ENCODE results near the gene POC1B. TPM values are rescaled to one million over a fixed set of nuclear protein-coding genes. Genes with fewer than 3 reads are reported as not detected.

The POC1B gene
- total RNA-seq, 1 donor from 2014 or later, result 18.4 TPM

- TF ChIP-seq, protein P1, sequence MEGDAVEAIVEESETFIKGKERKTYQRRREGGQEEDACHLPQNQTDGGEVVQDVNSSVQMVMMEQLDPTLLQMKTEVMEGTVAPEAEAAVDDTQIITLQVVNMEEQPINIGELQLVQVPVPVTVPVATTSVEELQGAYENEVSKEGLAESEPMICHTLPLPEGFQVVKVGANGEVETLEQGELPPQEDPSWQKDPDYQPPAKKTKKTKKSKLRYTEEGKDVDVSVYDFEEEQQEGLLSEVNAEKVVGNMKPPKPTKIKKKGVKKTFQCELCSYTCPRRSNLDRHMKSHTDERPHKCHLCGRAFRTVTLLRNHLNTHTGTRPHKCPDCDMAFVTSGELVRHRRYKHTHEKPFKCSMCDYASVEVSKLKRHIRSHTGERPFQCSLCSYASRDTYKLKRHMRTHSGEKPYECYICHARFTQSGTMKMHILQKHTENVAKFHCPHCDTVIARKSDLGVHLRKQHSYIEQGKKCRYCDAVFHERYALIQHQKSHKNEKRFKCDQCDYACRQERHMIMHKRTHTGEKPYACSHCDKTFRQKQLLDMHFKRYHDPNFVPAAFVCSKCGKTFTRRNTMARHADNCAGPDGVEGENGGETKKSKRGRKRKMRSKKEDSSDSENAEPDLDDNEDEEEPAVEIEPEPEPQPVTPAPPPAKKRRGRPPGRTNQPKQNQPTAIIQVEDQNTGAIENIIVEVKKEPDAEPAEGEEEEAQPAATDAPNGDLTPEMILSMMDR (IDR thresholded peaks at IDR 0.05; ENCODE audit: insufficient read depth, low read length, poor library complexity, severe bottlenecking), result no peak
- Histone ChIP-seq H3K4me3 (ENCODE audit: low read depth, low read length) (no peak overlapping the region), H3K27me3 (ENCODE audit: control insufficient read depth, insufficient read depth, low read length) (no peaks in the 10 kb centered on the region), H3K36me3 (ENCODE audit: control insufficient read depth, insufficient read depth, low read length) (no peaks in the 10 kb centered on the region)
- DNase-seq (ENCODE audit: low read depth), result no peak
These were observed 124.3 kb downstream of the POC1B start for GRCh38 chr12:89401433-89402058.

DNA sequence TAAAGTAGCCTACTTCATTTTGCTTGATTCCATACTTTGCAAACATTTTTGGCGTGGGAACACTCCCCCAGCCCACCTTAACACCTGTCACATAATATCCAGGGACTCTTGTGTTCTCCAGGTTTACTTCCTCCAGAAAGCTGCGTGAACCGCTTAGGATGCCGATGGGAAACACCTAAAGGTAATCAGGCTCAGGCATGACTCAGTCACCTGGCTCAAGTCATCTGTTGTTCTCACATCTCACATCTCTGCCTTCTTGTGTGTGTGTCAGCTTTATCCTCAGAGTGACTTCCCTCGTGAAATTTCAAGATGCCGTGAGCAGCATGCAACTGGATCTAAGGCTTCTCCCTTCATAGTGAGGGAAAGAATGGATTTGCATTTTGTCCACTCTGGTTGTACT is 125.4 kb downstream of the POC1B start:
- no peaks in the 10 kb centered on the region for H3K36me3 ChIP-seq (ENCODE audit: control insufficient read depth, insufficient read depth, low read length)
- DNase-seq (ENCODE audit: low read depth), result no peak
- no peaks in the 10 kb centered on the region for H3K27me3 ChIP-seq (ENCODE audit: control insufficient read depth, insufficient read depth, low read length)
- TF ChIP-seq, protein P1 (IDR thresholded peaks at IDR 0.05; ENCODE audit: insufficient read depth, low read length, poor library complexity, severe bottlenecking), result no peak
- H3K4me3 ChIP-seq (ENCODE audit: low read depth, low read length), result no peak overlapping the region

DNA sequence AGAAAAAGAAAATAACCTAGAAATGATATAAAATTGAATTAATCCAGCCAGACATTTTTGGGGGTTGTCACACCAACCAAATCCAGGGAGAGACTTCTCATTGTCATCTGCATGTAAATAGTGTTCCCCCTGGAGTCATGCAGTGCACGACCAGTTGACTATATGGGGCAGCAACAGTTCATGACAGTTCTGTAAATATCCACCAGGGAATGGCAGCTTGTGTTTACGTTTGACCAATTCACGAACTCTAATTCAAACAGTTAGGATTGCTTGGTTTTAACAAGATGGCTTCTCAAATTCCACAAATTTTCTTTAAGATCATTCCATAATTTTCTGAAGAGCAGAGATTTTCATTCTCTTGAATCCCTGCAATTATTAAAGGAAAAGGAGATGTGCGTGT is 130.1 kb downstream of the POC1B start:
- H3K27me3 ChIP-seq (ENCODE audit: control insufficient read depth, insufficient read depth, low read length), result no peaks in the 10 kb centered on the region
- no peak for DNase-seq (ENCODE audit: low read depth)
- no peak overlapping the region for H3K4me3 ChIP-seq (ENCODE audit: low read depth, low read length)
- no peaks in the 10 kb centered on the region for H3K36me3 ChIP-seq (ENCODE audit: control insufficient read depth, insufficient read depth, low read length)
- TF ChIP-seq, protein P1 (IDR thresholded peaks at IDR 0.05; ENCODE audit: insufficient read depth, low read length, poor library complexity, severe bottlenecking), result no peak

DNA sequence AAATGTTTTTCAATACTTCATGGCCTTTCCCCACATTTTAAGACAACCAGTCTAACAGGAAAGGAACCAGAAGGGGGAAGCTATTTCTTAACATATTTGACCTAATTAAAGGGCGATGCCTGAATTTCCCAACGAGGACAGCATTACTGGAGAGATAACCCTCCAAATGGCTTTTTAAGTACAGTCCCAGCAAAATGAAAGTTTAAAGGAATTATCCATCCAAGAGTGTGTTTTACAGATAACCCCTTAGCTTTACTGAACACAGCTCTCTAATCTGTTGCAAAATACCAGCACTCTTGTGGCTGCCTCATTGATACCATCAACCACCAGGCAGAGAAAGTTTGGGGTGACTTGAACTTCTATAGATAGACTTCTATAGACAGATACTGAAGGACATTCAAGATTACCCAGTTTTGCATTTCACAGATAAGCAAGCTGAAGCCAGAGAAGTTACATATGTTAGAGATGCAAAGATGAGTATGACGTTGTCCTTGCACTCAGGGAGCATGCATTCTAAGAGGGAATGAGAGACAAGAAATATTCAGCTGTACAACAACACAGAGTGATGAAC is 132.2 kb downstream of the POC1B start:
- DNase-seq (ENCODE audit: low read depth), result no peak
- TF ChIP-seq, protein P1 (IDR thresholded peaks at IDR 0.05; ENCODE audit: insufficient read depth, low read length, poor library complexity, severe bottlenecking), result no peak

DNA sequence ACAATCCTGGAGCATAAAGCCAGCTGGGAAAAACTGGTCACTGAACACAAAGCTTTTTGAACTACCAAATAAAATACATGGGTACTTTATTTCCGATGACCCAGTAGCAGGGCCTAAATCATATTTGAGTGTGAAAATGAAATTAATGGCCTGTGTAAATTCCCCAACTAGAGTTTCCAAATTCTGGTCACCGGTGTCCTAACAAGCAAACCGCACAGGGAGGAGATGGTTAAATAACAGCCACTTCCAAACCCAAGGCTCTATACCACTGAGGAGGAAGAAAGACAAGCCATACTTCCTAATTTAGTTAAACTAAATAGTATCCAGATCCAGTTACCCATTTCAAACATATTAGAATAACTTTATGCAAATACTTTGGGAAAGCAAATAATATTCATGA is 133.5 kb downstream of the POC1B start:
- TF ChIP-seq, protein P1 (IDR thresholded peaks at IDR 0.05; ENCODE audit: insufficient read depth, low read length, poor library complexity, severe bottlenecking), result no peak
- no peak for DNase-seq (ENCODE audit: low read depth)
- no peak overlapping the region for H3K4me3 ChIP-seq (ENCODE audit: low read depth, low read length)
- H3K27me3 ChIP-seq (ENCODE audit: control insufficient read depth, insufficient read depth, low read length), result no peaks in the 10 kb centered on the region
- H3K36me3 ChIP-seq (ENCODE audit: control insufficient read depth, insufficient read depth, low read length), result no peaks in the 10 kb centered on the region

More for the DNA sequence above, 132.2 kb downstream of the POC1B start:
- Histone ChIP-seq H3K27me3 (ENCODE audit: control insufficient read depth, insufficient read depth, low read length) (no peaks in the 10 kb centered on the region), H3K36me3 (ENCODE audit: control insufficient read depth, insufficient read depth, low read length) (no peaks in the 10 kb centered on the region), H3K4me3 (ENCODE audit: low read depth, low read length) (no peak overlapping the region)
